Measurements from ENCODE around the gene ETFA.

The ETFA gene

DNA sequence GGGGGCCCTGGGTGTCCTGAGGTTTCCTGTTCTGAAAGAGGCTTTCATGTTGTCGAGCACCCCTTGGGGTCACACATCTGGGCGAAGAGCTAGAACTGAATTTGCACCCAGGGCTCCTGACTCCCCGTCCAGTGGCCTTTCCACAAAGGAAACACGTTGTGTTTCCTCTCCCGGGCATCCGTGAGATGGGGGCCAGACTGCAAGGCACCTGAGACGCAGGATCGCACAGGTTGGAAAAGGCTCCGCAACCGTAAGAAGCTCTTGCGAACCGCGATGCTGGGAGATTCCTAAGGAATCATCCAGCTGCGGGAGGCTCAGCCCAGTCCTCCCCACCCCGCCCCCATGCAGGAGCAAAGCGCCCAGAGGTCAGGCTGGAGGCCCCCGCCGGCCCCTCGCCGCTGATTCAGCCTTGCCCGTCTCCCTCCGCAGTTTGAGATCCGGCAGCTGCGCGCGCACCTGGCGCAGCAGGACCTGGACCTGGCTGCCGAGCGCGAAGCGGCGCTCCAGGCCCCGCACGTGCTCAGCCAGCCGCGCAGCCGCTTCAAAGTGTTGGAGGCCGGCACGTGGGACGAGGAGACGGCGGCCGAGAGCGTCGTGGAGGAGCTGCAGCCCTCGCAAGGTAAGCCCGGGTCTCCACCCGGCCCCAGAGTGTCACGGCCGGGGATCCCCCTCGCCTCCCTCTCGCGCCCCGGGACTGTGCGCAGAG is 119.6 kb downstream of the ETFA start:
- DNase-seq = peak; percentile 22

DNA sequence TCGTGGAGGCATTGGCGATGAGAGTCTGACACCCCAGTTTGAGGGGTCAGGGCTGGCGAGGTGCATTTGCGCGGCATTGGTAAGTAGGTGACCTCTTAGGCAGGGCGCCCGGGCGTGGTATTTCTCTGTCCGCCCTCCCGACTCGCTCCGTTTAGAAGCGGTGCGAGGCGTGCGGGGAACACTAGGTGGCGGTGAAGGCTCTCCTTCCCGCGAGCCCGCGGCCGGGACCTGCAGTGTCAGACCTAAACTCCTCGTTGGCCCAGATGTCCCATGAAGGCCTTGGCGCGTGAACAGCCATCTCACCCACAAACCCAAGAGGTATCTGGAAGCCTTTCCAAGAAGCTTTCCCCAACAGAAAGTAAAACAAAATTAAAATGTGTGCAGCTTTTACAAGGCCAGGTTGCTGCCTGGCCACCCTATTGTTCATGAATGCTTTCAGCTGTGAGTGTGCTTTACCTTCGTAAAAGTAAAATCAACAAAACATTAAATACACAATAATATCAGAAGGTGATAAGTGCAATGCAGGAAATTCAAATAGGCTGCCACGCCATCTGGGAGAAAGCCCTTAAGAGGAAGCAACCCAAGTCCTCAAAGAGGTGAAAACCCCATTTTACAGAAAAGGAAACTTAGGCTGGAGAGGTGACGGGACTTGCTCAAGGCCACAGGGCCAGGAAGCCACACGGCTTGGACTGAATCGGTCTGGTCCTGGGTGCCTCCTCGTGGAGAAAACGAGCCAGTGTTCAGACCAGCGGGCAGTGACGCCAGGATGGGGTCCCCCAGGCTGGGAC is 120.3 kb downstream of the ETFA start:
- peak; percentile 14 for DNase-seq

DNA sequence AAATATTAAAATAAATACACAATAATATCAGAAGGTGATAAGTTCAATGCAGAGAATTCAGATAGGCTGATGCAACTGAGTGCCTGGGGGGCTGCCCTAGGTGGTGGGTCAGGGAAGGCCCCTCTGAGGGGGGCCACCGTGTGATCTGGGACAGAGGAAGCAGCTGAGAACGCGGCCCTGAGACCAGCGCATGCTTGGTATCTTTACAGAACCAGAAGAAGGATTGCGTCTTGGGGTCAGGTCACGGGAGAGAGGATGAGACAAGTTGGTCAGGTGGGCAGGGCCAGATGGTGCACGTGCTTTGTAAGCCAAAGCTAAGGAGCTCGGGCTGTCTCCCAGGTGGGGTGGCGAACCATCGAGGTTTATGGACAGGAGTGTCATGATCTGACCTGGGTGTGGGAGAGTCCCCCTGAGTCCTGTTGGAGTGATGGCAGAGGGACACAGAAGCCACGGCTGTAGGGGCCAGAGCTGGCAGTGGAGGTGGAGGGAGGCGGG is 121.2 kb downstream of the ETFA start:
- DNase-seq = no peak

DNA sequence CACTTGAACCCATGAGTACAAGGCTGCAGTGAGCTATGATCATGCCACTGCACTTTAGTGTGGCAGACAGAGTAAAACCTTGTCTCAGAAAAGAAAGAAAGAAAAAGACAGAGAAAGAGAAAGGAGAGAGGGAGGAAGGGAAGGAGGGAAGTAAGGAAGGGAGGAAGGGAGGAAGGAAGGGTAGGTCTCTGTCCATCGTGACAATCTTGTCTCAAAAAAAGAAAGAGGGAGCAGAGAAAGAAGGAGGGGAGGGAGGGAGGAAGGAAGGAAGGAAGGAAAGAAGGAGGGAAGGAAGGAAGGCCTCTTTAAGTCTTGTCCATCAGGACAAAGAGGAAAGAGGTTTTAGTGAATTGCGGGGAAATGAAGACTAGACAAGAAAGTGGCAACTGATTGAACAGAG is 122.2 kb downstream of the ETFA start:
- DNase-seq = no peak

DNA sequence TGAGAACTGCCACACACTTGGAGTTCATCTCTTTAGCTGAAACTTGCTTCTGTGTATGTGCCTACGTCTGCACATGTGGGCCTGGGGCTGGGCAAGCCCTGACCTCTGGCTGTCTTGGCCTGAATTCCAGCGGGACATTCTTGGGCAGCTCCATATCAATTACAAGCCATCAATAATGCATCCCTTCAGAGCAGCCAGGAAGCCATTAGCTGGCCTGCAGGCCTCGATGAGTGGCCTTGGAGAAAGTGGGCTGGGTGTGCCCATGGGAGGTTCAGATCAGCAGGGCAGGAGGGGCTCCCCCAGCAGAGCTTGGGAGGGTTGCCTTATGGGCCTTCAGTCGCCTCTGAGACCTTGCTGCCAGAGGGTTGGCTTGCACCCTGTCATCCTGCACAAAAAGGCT is 124.1 kb downstream of the ETFA start:
- DNase-seq = no peak

DNA sequence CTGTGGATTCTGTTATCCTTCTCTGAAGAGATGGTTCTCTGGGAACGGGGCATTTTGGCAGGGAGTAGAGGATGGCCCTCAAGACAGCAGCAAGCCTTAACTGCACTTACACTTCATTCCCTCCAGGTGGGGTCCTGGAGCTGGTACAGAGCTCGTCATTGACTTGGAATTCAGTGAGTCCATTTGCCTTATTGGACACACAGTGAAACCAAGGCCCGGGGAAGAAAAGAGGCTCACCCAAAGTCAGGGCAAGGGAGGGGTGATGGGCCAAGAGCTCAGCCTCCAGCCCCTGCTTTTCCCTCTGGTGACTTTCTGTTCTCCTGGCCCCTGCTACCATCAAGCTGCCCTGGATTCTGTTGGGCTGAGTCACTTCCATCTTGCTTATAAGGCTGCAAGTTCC is 125.6 kb downstream of the ETFA start:
- DNase-seq = no peak

DNA sequence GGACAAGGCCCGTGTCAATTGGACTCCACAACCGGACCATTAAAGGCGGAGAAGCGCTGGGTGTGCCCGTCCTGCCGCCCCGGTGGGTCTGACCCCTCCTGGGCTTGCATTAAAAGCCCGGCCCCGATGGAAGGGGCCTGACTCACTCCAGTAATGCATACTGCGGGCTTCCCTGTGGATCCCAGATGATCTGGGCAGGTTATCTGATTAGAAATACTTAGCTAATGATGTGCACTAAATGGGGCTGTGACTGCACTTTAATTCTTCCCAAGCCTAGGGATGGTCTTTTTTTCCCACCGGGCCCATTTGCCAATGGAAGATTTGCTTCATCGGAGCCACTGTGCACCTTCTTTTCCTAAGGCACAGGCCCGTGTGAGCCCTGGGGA is 126.6 kb downstream of the ETFA start:
- no peak for DNase-seq

DNA sequence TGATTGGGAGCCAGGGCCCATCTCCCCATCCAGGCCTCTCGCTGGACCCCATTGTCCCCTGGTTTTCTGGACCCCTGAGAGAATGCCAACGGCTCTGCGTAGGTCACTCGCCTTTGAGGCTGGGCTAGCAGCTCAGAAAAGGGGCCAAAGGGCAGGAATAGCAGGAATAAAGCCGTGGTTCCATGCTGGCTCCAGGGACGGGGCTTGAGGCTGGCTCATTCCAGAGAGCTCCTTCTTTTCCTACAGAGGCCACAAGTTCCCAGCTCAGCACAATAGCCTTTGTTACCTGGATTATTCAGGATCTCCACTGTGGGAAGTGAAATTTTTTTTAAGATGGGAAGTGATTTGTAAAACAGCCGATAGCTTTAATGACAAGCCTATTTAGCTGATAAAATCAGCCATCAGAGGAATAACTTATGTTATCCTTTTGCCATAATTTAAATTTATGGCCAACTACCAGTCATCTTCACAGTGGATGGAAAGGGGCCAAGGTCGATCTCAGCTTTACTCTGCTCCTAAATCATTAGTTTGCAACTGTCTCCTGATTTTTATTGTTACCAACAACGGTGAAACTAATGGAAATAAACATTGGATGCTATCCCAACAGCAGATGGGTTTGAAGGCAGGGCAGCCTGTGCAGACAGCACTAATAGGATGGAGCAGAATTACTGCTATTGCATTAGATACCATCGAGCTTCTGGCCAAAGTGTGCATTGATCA is 127.2 kb downstream of the ETFA start:
- no peak for DNase-seq

DNA sequence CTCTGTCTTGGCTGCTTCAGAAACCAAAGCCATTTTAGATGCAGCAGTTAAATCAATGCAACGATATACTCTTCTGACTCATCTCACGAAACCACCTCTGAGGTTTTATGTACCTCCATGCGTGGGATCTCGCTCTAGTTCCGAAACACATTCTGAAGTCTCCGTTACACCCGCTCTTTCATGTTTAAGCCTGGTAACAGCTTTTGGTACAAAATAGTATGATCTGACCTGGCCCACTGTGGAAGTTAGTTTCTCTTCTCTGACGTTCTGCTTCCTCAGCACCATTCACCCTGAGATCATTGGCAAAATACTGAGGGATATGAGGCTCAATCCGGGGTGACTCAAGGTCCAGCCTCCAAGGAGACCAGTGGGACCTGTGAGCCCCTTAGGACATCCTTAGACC is 129.6 kb downstream of the ETFA start:
- DNase-seq = no peak

DNA sequence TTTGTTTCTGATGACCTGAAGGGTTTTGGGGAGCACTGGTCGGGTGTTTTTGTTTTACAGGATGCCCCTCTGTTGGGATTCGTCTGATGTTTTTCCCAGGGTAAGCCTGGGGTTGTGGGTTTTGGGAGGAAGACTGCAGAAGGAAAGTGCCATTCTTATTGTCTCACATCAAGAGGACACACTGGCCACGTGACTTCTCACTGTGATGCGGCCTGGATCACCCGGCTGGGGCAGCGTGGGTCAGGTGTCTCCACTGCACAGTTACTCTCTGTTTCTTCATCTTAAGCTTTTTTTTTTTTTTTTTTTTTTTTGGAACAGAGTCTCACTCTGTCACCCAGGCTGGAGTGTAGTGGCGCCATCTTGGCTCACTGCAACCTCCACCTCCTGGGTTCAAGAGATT is 130.9 kb downstream of the ETFA start:
- DNase-seq = no peak

DNA sequence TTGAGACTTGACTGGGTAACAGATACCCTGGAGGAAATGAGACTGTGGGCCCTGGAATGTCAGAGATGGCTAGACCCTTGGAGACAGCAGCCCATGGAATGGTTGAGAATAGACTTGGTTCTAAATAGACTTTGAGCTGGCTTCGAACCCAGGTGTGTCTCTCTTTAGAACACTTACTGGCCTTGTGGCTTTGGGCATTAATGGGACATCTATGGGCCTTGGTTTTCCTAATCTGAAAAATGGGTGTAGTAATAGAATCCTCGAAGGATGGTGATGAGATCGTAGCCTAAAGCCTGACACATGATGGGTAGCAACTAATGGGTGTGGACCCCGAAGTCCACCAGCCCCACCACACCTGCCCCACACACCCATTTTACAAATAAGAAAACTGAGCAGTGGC is 132.2 kb downstream of the ETFA start:
- DNase-seq = no peak

DNA sequence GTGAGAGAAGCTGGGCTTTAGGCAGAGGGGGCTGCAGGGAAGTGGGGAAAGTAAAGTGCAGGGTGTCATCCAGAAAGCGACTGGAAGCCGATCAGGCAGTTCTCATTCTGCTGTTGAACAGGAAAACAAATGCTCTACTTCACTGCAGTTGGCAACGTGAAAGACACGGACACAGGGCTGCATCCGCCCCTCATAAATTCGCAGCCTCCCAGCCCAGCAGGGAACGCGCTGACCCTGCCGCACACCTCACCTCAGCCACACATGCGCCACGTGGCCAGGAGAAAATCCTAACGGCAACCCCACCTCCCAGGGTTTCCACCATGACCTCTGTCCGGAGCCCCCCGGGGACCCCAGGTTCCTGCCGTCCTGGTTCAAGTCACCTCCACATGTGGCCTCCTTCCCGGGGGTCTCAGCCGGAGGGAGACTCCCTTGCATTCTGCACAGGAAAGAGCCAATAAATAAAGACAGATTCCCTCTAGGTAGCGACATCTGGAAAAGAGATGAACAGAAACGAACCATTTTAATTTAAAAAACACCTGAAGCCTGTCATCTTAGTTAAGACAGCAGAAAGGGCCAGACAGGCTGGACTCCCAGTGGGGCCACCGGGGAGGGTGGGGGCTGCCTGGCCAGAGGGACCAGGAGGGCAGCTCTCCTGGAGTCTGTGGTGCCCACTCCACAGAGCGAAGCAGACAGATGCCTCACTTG is 132.8 kb downstream of the ETFA start:
- DNase-seq = no peak

DNA sequence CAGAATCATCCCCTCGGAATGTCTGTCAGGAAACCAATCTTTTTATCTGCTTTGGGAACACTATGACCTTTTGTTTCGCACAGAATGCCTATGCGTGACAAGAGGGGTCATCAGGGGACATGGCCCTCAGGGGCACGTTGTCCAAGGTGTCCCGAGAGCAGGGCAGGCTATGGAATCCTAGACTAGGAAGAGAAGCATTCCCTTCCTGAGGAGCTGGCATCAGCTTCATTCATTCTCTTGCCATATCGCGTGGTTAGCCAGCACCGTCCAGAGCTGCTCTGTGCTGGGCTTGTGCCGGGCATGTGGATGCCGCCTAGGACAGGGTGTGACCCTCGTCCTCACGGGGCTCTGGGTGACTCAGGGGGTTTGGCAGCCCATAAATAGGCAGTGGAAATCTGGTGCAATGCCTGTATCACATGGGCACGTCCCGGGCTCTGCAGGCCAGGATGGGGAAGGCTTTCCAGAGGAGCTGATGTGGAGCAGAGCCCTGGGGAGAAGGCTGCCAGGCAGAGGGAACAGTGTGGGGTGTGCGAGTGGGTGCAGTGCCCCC is 133.7 kb downstream of the ETFA start:
- no peak for DNase-seq

DNA sequence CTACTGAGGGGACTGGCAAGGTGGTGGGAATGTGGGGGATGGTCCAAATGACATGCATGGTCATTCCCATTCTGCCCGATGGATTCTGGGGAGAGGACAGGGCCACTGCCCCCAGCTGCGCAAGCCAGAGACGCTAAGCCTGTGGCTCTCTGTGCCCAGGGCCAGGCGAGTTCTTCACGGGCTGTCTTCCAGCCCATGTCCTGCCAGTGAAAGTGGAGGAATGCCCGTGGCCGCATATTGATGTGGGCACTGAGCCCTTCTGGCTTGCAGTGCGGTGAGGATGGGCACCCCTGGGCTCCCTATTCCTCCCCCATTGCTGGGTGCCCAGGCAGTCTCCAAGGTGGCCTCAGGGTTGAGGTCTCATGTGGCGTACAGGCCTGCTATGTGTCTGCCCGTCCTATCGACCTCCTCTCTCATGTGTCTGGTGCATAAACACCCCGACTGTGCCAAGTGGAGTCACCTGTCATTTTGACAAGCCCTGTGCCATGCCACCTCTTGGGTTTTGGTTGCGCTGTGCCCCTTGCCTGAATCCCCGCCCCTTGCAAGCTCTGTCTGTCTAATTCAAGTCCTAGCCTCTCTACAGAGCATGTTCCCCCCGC is 134.7 kb downstream of the ETFA start:
- DNase-seq = no peak

DNA sequence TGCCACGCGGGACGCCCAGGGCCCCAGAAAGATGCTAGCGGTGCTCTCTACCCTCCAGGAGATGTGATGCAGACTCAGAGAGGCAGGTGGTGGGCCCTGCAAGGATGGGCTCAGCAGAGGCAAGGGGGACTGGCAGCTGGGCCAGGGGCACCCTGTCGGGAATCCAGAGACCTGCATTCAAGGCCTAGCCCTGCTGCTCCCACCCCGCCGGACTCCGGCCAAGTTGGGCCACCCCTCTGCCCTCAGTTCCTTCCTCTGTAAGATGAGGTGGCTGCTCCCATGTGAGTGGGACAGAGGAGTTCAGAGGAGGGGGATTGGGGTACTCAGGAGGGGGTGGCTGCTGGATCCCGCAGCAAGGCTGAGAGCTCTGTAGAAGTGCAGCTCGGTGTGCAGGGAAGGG is 135.2 kb downstream of the ETFA start:
- DNase-seq = no peak

DNA sequence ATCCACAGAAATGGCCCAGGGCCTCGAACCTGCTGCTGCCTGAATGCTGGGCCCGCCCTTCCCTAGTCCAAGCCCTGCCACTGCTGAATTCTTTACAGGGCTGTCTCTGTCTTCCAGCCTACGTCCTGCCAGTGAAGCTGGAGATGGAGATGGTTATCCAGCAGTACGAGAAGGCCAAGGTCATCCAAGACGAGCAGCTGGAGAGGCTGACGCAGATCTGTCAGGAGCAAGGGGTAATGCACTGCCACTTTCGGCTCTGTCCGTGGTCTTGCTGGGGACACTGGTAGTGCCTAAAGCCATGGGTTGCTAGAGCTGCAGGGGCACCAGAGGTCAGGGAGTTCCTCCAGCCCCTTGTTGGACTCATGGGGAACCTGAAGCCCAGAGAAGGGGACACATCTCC is 135.8 kb downstream of the ETFA start:
- DNase-seq = no peak

DNA sequence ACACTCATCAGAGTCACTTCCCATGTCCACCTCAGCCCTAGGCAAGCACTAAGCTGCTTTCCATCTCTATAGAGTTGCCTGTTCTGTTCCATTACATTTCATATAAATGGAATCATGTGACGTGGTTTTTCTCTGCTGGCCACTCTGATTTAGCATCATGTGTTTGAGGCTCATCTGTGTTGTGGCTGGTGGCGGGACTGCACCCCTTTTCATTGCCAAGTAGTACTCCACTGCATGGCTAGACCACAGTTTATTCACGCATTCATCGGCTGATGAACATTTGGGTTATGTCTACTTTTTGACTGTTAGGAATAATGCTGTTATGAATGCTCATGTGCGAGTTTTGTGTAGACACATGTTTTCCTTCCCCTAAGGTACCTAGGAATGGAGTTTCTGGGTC is 136.6 kb downstream of the ETFA start:
- no peak for DNase-seq

DNA sequence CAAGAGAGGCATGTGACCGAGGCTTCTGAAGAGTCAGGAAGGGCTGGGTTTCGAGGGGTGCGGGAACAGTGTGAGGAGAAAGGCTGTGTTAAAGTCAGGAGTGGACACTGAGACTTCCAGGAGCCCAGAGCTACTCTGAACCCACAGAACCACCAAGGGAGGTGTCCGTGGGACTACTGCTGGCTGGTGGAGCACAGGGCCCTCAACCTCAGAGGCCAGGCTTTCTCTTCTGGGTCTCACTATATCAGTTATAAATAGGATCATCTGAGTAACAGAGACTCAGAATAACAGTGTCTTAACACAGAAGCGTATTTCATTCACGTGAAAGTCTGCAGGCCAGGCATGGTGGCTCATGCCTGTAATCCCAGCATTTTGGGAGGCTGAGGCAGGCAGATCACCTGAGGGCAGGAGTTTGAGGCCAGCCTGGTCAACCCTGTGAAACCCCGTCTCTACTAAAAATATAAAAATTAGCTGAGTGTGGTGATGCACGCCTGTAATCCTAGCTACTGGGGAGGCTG is 137.9 kb downstream of the ETFA start:
- no peak for DNase-seq

DNA sequence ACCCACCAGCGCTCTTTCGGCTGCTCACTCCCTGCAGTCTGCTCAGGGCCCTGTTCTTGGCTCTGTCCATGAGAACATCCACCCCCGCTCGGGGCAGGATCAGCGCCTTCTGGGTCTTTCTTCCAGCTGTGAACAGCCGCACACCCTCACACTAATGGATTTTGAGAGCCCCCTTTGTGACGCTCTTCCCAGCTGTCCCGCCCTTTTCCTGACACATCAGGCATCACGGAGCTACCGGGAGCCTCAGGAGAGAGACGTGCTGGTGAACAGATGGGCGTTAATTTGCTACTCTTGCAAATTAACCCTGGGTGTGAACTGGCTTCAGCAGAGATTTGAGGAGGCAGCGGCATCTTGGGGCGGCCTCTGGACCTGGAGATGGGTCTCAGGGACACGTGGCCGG is 138.5 kb downstream of the ETFA start:
- DNase-seq = no peak

DNA sequence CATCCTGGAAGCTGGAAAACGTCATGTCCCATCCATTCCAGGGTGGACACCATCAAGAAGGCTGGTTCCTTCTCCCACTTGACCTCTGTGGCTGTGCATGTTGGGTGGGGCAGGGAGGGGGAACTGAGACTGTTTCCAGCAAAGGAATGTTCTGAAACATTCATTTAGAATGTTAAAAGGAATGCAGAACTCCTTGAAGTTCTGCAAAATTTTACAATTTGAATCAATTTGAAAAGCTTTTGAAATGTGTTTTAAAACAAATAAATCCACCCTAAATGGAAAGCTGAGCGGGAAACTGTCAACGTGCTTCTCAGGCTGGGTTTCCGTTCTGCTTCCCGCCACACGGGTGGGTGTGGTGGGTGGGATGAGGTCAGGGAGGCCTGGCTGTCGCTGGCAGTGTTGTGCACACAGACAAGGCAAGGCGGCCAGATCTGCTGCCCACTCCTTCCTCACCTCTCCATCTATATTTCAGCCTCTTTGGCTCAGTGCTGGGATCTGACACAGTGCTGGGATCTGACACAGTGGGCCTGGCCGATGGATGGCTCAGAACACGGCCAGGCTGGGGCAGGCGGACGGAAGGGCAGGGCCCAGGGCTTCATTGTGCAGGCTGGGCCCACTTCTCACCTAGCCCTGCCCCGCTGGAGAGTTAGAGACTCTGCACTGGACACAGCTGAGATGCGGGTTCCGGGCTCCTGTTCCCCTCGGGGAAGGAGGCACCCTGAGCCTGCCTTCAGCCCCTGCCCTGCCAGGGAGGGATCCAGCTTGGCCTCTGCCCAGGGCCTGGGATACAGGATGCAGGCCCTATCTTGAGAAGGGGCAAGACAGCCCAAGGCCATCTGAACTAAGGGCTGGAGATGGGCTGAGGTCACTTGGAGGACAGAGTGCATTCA is 141.1 kb downstream of the ETFA start:
- no peak for DNase-seq

DNA sequence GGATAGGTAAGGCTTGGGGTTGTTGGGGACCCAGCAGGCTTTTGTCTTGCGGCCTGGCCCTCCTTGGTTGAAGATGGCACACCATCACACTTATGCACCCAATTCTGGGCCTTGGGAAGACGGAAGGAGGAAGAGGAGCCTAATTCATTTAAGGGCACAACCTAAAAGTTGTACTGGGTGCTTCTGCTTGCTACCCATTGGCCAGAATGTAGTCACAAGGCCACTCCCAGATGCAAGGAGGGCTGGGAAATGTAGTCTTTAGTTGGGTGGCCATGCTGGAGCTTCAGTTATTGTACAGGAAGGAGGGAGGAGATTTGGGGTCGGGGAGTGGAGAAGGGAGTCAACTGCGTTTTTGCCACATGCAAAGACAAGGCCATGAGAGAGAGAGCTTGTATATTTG is 142.3 kb downstream of the ETFA start:
- no peak for DNase-seq
